GM10847 (cell line): Measurements from ENCODE around the gene CCDC57.

ENCODE experiments used
- POLR2A ChIP-seq: IDR thresholded peaks from 2 replicates; pipeline ENCODE4 v1.6.1; 2011; ENCODE audit not compliant: insufficient read length; ENCODE audit errors: extremely low read depth

Gene CCDC57

GRCh38 chr17:82148997-82149396, 63.6 kb downstream of the CCDC57 start:
- TF ChIP-seq POLR2A: no peak

- no peak for TF ChIP-seq POLR2A
Observed at GRCh38 chr17:82148011-82148410, 64.6 kb downstream of the CCDC57 start.

- TF ChIP-seq POLR2A: no peak
Observed at GRCh38 chr17:82146663-82147654, 65.7 kb downstream of the CCDC57 start.

DNA sequence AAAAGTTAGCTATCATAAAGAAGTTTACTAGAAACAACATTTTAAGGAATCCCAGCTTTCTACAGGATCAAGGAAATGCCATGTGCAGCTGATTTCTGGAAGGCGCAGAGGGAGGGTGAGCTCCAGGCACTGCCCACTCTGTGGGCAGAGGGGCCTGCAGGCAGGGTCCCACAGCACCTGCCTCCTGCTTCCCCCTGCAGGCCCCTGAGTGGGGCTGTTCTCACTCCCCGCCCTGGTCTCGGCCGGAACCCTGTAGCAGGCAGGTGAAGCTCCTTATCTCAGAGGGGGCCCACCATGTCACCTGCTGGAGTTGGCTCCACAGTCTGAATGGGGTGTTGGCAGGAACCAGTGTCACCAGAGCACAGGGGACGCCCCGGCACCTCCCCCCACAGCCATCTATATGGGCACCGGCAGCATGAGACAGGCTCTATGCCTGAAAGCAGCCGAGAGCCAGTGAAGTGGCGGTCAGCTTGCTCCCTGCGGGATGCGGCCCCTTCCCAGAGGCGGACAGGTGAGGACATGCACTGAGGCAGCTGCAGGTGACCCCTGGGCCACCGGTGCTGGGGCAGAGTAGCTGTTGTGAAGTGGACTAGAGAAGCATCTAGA, 67.0 kb downstream of the CCDC57 start:
- no peak for TF ChIP-seq POLR2A

DNA sequence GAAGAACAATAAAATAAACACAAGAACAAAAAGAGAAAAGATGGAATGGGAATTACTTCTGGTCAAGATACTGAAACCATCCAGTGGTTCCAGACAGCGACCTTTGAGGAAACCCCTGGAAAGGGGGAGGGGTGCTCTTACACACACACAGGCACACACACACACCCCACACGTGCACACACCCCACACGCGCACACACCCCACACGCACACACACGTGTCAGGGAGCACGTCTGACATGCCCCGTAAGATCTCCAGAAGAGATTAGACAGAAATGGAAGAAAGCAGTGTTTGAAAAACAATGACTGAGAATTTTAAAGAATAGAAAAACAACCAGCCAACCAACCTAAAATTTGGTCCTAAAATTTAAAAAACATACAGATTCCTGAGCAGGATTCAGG, 69.3 kb downstream of the CCDC57 start:
- no peak for TF ChIP-seq POLR2A

- TF ChIP-seq POLR2A: no peak
Observed at GRCh38 chr17:82138511-82138992, 74.1 kb downstream of the CCDC57 start.

GRCh38 chr17:82134101-82134500, 78.5 kb downstream of the CCDC57 start:
- TF ChIP-seq POLR2A: no peak

DNA sequence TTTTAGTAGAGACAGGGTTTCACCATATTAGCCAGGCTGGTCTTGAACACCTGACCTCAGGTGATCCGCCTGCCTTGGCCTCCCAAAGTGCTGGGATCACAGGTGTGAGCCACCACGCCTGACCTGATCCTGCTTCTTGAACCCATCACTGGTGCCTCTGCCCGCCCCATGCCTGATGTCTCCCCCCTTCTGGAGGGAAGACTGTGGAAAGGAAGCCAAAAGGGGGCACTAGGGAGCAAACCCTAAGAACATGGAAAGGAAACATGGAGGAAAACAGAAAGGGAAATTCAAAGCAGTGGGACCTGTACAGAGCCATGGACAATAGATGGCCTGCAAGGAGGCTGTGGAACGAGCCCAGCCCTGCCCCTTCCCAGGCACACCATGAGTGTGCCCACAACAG, 83.5 kb downstream of the CCDC57 start:
- no peak for TF ChIP-seq POLR2A

DNA sequence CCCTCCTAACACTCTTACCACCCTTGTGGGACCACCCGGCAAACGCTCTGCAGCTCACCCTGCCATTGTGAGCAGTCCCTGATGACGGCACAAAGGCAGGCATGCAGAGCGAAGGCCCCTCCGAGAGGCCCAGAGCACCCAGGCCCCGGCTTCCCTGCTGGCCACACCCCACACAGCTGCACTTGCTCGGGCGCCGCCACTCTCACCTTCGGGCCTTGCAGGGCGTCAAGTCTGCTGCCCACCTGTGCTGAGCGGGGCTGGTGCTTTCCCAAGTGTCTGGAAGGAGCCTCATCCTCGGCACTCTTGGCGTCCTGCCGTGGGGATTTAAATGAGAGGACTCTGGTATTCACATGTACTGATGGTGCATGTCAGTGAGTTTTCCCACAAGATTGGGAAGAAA, 84.4 kb downstream of the CCDC57 start:
- no peak for TF ChIP-seq POLR2A

- no peak for TF ChIP-seq POLR2A
Observed at GRCh38 chr17:82127704-82128103, 84.9 kb downstream of the CCDC57 start.

- no peak for TF ChIP-seq POLR2A
Observed at GRCh38 chr17:82127315-82127595, 85.4 kb downstream of the CCDC57 start.

GRCh38 chr17:82126556-82127314, 85.9 kb downstream of the CCDC57 start:
- TF ChIP-seq POLR2A: no peak

DNA sequence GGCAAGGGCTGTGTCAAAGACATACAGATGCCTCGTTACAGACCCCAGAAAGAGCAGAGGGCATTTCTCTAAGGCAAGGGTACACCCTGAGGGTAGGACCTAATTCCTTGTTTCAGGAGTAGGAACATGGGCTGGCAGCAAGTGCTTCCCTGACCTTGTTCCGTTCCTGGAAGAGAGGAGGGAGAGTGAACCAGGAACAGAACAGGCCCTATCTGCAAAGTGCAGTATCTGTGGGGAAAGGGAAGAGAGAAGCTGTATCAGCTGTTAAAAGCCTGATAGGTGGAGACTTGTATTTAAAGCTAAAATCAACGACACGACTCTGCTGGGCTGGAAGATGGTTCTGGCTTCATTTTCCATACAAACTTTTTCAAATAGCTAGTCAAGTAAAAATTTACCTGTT, 88.5 kb downstream of the CCDC57 start:
- TF ChIP-seq POLR2A: no peak

GRCh38 chr17:82121660-82122629, 90.7 kb downstream of the CCDC57 start:
- TF ChIP-seq POLR2A: no peak

GRCh38 chr17:82121246-82121645, 91.4 kb downstream of the CCDC57 start:
- TF ChIP-seq POLR2A: no peak
